SK-N-SH (cell line): ENCODE measurements around the gene NTNG1. TPM values are rescaled to one million over a fixed set of nuclear protein-coding genes. Genes with fewer than 3 reads are reported as not detected.

Experiments
- CTCF ChIA-PET: fragments of 300-600, 350-600 bp; formaldehyde crosslinking; extraction: SDS; loops from one replicate; lab custom pipeline; 2021; lab: Yijun Ruan, JAX
- POLR2A ChIA-PET: fragments of 350-600 bp; sonication (Branson Sonifier 250); formaldehyde crosslinking; extraction: SDS; loops from one replicate; lab custom pipeline; 2020; ENCODE audit warnings: antibody characterized with exemption, inconsistent platforms; lab: Yijun Ruan, JAX
- DNase-seq: peaks from one replicate; pipeline ENCODE4 v3.0.0; 2012
- H2AFZ ChIP-seq: fragments of 200-600 bp; sonication (generic); 2 replicates; pipeline ENCODE4 v1.8.1; 2016; ENCODE audit warnings: antibody characterized with exemption, mild to moderate bottlenecking, low read depth
- H3F3A ChIP-seq: fragments of 200-600 bp; sonication (generic); replicated peaks from 2 replicates; pipeline ENCODE3; 2016; ENCODE audit warnings: antibody characterized with exemption, mild to moderate bottlenecking; ENCODE audit not compliant: insufficient read depth
- H3K27ac ChIP-seq, 2 experiments: fragments of 200-500 bp in 1 of 2; fragments of 200-600 bp in 1 of 2; sonication (Bioruptor generic) in 1 of 2; sonication (generic), shearing (Covaris generic) in 1 of 2; 2 replicates each; pipeline versions ENCODE4 v1.5.1 to v1.6.1; 2014 to 2016; ENCODE audit warnings: low read depth in 2 of 2, inconsistent platforms in 1 of 2, low read length in 1 of 2, mild to moderate bottlenecking in 1 of 2, mixed read lengths in 1 of 2
- H3K27me3 ChIP-seq: fragments of 200-600 bp; sonication (generic), shearing (Covaris generic); 2 replicates; pipeline ENCODE4 v1.6.1; 2016; ENCODE audit warnings: mixed run types; ENCODE audit not compliant: insufficient read depth
- H3K36me3 ChIP-seq, 2 experiments: fragments of 200-500 bp in 1 of 2; fragments of 200-600 bp in 1 of 2; sonication (Bioruptor generic) in 1 of 2; sonication (generic) in 1 of 2; replicated peaks in 1 of 2; 2 replicates each; pipeline versions ENCODE3 to v1.5.1; 2014 to 2016; ENCODE audit warnings: low read length in 1 of 2, mild to moderate bottlenecking in 1 of 2; ENCODE audit not compliant: insufficient read depth in 2 of 2, control insufficient read depth in 1 of 2
- H3K4me1 ChIP-seq, 2 experiments: fragments of 200-500 bp in 1 of 2; fragments of 200-600 bp in 1 of 2; sonication (Bioruptor generic) in 1 of 2; sonication (generic), shearing (Covaris generic) in 1 of 2; 2 replicates each; pipeline versions ENCODE4 v1.5.1 to v1.6.1; 2014 to 2016; ENCODE audit warnings: low read depth in 1 of 2, low read length in 1 of 2, mixed run types in 1 of 2; ENCODE audit not compliant: insufficient read depth in 2 of 2, control insufficient read depth in 1 of 2
- H3K4me2 ChIP-seq: fragments of 200-600 bp; sonication (generic), shearing (Covaris generic); 2 replicates; pipeline ENCODE4 v1.6.1; 2017; ENCODE audit warnings: mixed run types
- H3K4me3 ChIP-seq, 2 experiments: fragments of 200-500 bp in 1 of 2; fragments of 200-600 bp in 1 of 2; sonication (Bioruptor generic) in 1 of 2; sonication (generic), shearing (Covaris generic) in 1 of 2; 2 replicates each; pipeline versions ENCODE4 v1.5.1 to v1.8.1; 2014 to 2016; ENCODE audit warnings: low read depth in 2 of 2, inconsistent platforms in 1 of 2, low read length in 1 of 2, mild to moderate bottlenecking in 1 of 2, mixed read lengths in 1 of 2, moderate library complexity in 1 of 2
- H3K79me2 ChIP-seq: fragments of 200-600 bp; sonication (generic); 2 replicates; pipeline ENCODE4 v1.8.1; 2017; ENCODE audit warnings: mild to moderate bottlenecking; ENCODE audit not compliant: insufficient read depth
- H3K9ac ChIP-seq: fragments of 200-600 bp; sonication (generic); 2 replicates; pipeline ENCODE4 v1.6.1; 2017; ENCODE audit warnings: mixed run types
- H3K9me2 ChIP-seq: fragments of 200-600 bp; sonication (generic); 2 replicates; pipeline ENCODE4 v1.6.1; 2017; ENCODE audit warnings: mixed run types
- H3K9me3 ChIP-seq: fragments of 200-600 bp; sonication (generic); 2 replicates; pipeline ENCODE4 v1.6.1; 2017; ENCODE audit warnings: mixed run types, mild to moderate bottlenecking, moderate library complexity
- H4K20me1 ChIP-seq: fragments of 200-600 bp; sonication (generic); 2 replicates; pipeline ENCODE4 v1.6.1; 2017; ENCODE audit warnings: mild to moderate bottlenecking, mixed run types; ENCODE audit not compliant: insufficient read depth
- CHD2 ChIP-seq: fragments of 150-350 bp; IDR thresholded peaks from 2 replicates; pipeline ENCODE4 v1.6.1; 2018; ENCODE audit warnings: low read length; ENCODE audit not compliant: partially characterized antibody
- ELF1 ChIP-seq: IDR thresholded peaks from 2 replicates; pipeline ENCODE4 v1.4.0; 2012
- FOSL2 ChIP-seq: IDR thresholded peaks from 2 replicates; pipeline ENCODE4 v1.4.0; 2012; ENCODE audit warnings: low read depth, mild to moderate bottlenecking, moderate library complexity, borderline replicate concordance
- FOXJ3 ChIP-seq: sonication (generic); formaldehyde crosslinking; IDR thresholded peaks from 2 replicates; pipeline ENCODE4 v1.5.1; 2020; ENCODE audit warnings: mild to moderate bottlenecking, missing genetic modification reagents
- FOXM1 ChIP-seq: IDR thresholded peaks from 2 replicates; pipeline ENCODE4 v1.4.0; 2012; ENCODE audit warnings: low read depth, mild to moderate bottlenecking
- GATA2 ChIP-seq: sonication (generic); formaldehyde crosslinking; IDR thresholded peaks from 2 replicates; pipeline ENCODE4 v1.5.0; 2020; ENCODE audit warnings: mild to moderate bottlenecking, missing genetic modification reagents
- JUND ChIP-seq: IDR thresholded peaks from 2 replicates; pipeline ENCODE4 v1.4.0; 2012
- MXI1 ChIP-seq: IDR thresholded peaks from 2 replicates; pipeline ENCODE4 v1.6.1; 2012; ENCODE audit warnings: mild to moderate bottlenecking, low read depth, low read length, improper control_type of control experiment
- NRF1 ChIP-seq: IDR thresholded peaks from 2 replicates; pipeline ENCODE4 v1.6.1; 2012; ENCODE audit warnings: low read depth, mild to moderate bottlenecking, low read length
- POLR2AphosphoS5 ChIP-seq: IDR thresholded peaks from 2 replicates; pipeline ENCODE4 v1.6.1; 2012; ENCODE audit warnings: low read depth, low read length
- RCOR1 ChIP-seq: fragments of 150-350 bp; IDR thresholded peaks from 2 replicates; pipeline ENCODE4 v1.6.1; 2017; ENCODE audit warnings: antibody characterized with exemption, low read length
- SIN3A ChIP-seq: IDR thresholded peaks from 2 replicates; pipeline ENCODE4 v1.6.1; 2012; ENCODE audit warnings: low read depth, mild to moderate bottlenecking, low read length, moderate library complexity, borderline replicate concordance
- TCF12 ChIP-seq: IDR thresholded peaks from 2 replicates; pipeline ENCODE4 v1.4.0; 2012
- WGBS: methylation state at CpG from one replicate; pipeline ENCODE4 v1.1.6; 2017; ENCODE audit warnings: low lambda C conversion rate; 5-methylcytosine and 5-hydroxymethylcytosine counted together
- polyA plus RNA-seq, 3 experiments: library from polyadenylated mRNA; depleted of rRNA; stranded (reverse); fragments of >200 nt; gene quantifications; 2 replicates each; pipeline ENCODE4 v1.2.3, GENCODE V29; 2012
- TF ChIP-seq, protein P1 (sequence below): fragments of 200-600 bp; sonication (generic); IDR thresholded peaks from 2 replicates; pipeline ENCODE4 v1.6.1; 2017; ENCODE audit warnings: antibody characterized with exemption, mild to moderate bottlenecking, moderate library complexity
- TF ChIP-seq, protein P2 (sequence below): fragments of 150-350 bp; IDR thresholded peaks from 2 replicates; pipeline ENCODE4 v1.6.1; 2016; ENCODE audit warnings: mild to moderate bottlenecking, low read depth, low read length
- TF ChIP-seq, protein P3 (sequence below): fragments of 150-350 bp; IDR thresholded peaks from 2 replicates; pipeline ENCODE4 v1.6.1; 2017; ENCODE audit warnings: antibody characterized with exemption, low read length, low read depth, borderline replicate concordance
- TF ChIP-seq, protein P4 (sequence below): IDR thresholded peaks from 2 replicates; pipeline ENCODE4 v1.4.0; 2012; ENCODE audit warnings: low read depth, borderline replicate concordance

The NTNG1 gene
- polyA plus RNA-seq, 1 of the 3 experiments (the other 2 are of a cell fraction) = 0.03 TPM

DNA sequence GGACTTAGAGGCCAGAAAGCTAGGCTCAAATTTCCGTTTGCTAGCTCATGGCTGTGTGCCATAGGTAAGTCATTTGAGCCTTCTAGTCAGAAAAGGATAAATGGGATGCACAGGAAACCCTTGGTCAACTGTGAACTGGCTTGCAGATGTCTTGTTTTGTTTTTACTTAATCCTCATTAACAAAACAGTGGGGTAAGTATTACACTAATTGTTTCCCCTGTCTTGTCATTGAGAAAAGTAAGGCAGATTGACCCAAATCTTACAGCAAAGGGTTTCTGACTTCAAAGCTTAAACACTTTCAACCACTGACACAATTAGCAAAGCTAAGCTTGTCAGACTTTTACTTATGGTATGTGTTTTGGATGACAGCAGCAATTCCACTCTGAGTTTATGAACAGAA is 291.3 kb downstream of the NTNG1 start:
- ChIA-PET CTCF (interaction anchor here (0.6 to 2.8 kb wide), 7 partner anchors 46 to 319 kb away, joined by 3 to 21 read pairs (median 6); no protein-coding TSS in a partner anchor), POLR2A (interaction anchor here (0.5 kb wide), 1 partner anchor 1586 kb away, joined by 3 read pairs; no protein-coding TSS in a partner anchor)
- WGBS = 15% methylated on average over 1 of the region's 1 CpG
- H3K27me3 ChIP-seq = no peaks in the 10 kb centered on the region
- H3K9me3 ChIP-seq = no peaks in the 10 kb centered on the region
- H3K36me3 ChIP-seq = no peaks in the 10 kb centered on the region
- H4K20me1 ChIP-seq = no peaks in the 10 kb centered on the region
- no peak for DNase-seq
- no peak overlapping the region for H2AFZ ChIP-seq
- no peaks in the 10 kb centered on the region for H3K79me2 ChIP-seq
- no peak overlapping the region for H3K4me2 ChIP-seq
- H3K27ac ChIP-seq = no peak overlapping the region
- TF ChIP-seq MXI1 (no peak), NRF1 (no peak), JUND (no peak), POLR2AphosphoS5 (no peak), FOSL2 (no peak), FOXJ3 (CRISPR knock-in tag) (no peak), TCF12 (no peak), RCOR1 (no peak), GATA2 (no peak), CHD2 (no peak), FOXM1 (no peak), ELF1 (no peak)
- TF ChIP-seq, protein P1, sequence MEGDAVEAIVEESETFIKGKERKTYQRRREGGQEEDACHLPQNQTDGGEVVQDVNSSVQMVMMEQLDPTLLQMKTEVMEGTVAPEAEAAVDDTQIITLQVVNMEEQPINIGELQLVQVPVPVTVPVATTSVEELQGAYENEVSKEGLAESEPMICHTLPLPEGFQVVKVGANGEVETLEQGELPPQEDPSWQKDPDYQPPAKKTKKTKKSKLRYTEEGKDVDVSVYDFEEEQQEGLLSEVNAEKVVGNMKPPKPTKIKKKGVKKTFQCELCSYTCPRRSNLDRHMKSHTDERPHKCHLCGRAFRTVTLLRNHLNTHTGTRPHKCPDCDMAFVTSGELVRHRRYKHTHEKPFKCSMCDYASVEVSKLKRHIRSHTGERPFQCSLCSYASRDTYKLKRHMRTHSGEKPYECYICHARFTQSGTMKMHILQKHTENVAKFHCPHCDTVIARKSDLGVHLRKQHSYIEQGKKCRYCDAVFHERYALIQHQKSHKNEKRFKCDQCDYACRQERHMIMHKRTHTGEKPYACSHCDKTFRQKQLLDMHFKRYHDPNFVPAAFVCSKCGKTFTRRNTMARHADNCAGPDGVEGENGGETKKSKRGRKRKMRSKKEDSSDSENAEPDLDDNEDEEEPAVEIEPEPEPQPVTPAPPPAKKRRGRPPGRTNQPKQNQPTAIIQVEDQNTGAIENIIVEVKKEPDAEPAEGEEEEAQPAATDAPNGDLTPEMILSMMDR = no peak
- TF ChIP-seq, protein P2, sequence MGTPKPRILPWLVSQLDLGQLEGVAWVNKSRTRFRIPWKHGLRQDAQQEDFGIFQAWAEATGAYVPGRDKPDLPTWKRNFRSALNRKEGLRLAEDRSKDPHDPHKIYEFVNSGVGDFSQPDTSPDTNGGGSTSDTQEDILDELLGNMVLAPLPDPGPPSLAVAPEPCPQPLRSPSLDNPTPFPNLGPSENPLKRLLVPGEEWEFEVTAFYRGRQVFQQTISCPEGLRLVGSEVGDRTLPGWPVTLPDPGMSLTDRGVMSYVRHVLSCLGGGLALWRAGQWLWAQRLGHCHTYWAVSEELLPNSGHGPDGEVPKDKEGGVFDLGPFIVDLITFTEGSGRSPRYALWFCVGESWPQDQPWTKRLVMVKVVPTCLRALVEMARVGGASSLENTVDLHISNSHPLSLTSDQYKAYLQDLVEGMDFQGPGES = no peak
- TF ChIP-seq, protein P3, sequence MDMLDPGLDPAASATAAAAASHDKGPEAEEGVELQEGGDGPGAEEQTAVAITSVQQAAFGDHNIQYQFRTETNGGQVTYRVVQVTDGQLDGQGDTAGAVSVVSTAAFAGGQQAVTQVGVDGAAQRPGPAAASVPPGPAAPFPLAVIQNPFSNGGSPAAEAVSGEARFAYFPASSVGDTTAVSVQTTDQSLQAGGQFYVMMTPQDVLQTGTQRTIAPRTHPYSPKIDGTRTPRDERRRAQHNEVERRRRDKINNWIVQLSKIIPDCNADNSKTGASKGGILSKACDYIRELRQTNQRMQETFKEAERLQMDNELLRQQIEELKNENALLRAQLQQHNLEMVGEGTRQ = no peak
- TF ChIP-seq, all 33 proteins: peak for 0
- Histone ChIP-seq H3F3A (no peaks in the 10 kb centered on the region), H3K9me2 (no peaks in the 10 kb centered on the region), H3K4me3 (no peak overlapping the region), H3K9ac (no peak overlapping the region), H3K4me1 (no peaks in the 10 kb centered on the region; a peak in 1 of 4 replicates)

DNA sequence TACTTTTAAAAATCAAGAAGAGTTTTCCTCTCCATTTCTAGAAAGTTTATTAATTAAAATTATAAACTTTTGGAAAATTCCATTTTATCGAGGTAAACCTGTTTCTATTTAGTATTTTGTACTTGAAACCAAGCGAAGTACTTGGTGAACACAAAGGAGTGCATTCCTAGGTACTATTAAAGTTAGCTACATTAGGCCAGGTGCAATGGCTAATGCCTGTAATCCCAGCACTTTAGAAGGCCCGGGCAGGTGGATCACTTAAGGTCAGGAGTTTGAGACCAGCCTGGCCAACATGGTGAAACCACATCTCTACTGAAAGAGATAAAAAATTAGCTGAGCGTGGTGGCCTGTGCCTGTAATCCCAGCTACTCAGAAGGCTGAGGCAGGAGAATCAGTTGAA is 292.2 kb downstream of the NTNG1 start:
- no peaks in the 10 kb centered on the region for H3K27me3 ChIP-seq
- no peak overlapping the region for H3K9ac ChIP-seq
- ChIA-PET CTCF (interaction anchor here (1.2 to 1.4 kb wide), 2 partner anchors 97 to 315 kb away, joined by 3 to 4 read pairs; no protein-coding TSS in a partner anchor), POLR2A (no interaction called here)
- H4K20me1 ChIP-seq = no peaks in the 10 kb centered on the region
- H2AFZ ChIP-seq = no peak overlapping the region
- H3K27ac ChIP-seq = no peak overlapping the region
- H3K9me3 ChIP-seq = no peaks in the 10 kb centered on the region
- no peaks in the 10 kb centered on the region; a peak in 1 of 4 replicates for H3K4me1 ChIP-seq
- DNase-seq = no peak
- 30% methylated on average over 4 of the region's 4 CpGs for WGBS
- no peaks in the 10 kb centered on the region for H3K36me3 ChIP-seq
- no peaks in the 10 kb centered on the region for H3K9me2 ChIP-seq
- TF ChIP-seq, protein P4, sequence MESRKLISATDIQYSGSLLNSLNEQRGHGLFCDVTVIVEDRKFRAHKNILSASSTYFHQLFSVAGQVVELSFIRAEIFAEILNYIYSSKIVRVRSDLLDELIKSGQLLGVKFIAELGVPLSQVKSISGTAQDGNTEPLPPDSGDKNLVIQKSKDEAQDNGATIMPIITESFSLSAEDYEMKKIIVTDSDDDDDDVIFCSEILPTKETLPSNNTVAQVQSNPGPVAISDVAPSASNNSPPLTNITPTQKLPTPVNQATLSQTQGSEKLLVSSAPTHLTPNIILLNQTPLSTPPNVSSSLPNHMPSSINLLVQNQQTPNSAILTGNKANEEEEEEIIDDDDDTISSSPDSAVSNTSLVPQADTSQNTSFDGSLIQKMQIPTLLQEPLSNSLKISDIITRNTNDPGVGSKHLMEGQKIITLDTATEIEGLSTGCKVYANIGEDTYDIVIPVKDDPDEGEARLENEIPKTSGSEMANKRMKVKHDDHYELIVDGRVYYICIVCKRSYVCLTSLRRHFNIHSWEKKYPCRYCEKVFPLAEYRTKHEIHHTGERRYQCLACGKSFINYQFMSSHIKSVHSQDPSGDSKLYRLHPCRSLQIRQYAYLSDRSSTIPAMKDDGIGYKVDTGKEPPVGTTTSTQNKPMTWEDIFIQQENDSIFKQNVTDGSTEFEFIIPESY = no peak
- TF ChIP-seq SIN3A (no peak), FOXM1 (no peak)
- TF ChIP-seq, protein P1 = no peak
- TF ChIP-seq, all 33 proteins: peak for 0
- H3K79me2 ChIP-seq = no peaks in the 10 kb centered on the region
- no peaks in the 10 kb centered on the region for H3F3A ChIP-seq
- no peak overlapping the region for H3K4me2 ChIP-seq
- H3K4me3 ChIP-seq = no peak overlapping the region
